Measurements from ENCODE around the gene EDN3. TPM values are rescaled to one million over a fixed set of nuclear protein-coding genes. Genes with fewer than 3 reads are reported as not detected.
"Not testable (repeated sequence)": the region's sequence is repeated elsewhere in the genome, so short reads cannot be mapped to it uniquely, and the experiment has no call there.

The EDN3 gene
- total RNA-seq, 1 donor from 2014 or later: not detected

DNA sequence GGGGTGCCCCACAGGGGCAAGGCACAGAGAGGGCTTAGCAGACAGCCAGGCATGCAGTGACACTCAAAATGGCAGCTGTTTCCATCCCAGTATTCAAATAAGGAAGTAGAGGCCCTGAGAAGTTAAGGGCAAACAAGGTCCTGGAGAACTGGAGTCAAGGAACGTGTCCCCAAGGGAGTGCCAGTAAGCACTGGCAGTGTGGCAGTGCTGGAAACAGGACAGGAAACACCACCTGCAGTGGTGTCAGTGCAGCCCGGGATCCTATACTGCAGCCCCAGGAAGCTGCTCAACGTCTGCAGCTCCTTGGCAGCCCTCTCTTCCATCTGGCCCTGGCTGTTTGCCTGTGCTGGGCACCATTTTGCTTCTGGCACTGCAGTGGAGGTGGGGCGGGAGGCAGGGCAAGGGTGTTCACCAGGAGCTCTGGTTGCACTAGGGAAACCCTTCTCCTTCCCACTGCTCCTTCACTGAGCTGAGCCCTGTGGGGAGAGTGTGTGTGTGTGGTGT is 56.3 kb downstream of the EDN3 start:
- intact Hi-C loops (cut with DNase I): no loop called here
- DNase-seq (ENCODE audit: low spot score): no peak

DNA sequence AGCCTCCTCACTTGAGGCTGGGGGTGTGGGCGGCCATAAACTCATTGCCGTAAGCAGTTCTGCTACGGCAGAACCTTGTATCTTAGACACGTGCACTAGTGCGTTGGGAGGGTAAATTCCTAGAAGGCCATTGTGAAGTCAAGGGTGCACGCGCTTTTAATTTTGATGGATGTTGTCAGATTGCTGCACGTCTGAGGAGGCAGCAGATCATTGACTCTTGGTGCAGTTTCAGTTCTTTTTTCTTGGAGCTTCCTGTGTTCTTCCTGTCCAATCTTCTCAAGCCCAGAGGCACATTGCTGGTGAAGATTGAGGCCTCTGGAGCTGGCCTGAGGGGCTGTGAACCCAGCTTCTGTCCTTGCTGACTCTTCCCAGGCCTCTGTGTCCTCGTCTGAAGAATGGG is 58.4 kb downstream of the EDN3 start:
- DNase-seq (ENCODE audit: low spot score): peak; percentile 12
- intact Hi-C loops (cut with DNase I): not testable (repeated sequence)

DNA sequence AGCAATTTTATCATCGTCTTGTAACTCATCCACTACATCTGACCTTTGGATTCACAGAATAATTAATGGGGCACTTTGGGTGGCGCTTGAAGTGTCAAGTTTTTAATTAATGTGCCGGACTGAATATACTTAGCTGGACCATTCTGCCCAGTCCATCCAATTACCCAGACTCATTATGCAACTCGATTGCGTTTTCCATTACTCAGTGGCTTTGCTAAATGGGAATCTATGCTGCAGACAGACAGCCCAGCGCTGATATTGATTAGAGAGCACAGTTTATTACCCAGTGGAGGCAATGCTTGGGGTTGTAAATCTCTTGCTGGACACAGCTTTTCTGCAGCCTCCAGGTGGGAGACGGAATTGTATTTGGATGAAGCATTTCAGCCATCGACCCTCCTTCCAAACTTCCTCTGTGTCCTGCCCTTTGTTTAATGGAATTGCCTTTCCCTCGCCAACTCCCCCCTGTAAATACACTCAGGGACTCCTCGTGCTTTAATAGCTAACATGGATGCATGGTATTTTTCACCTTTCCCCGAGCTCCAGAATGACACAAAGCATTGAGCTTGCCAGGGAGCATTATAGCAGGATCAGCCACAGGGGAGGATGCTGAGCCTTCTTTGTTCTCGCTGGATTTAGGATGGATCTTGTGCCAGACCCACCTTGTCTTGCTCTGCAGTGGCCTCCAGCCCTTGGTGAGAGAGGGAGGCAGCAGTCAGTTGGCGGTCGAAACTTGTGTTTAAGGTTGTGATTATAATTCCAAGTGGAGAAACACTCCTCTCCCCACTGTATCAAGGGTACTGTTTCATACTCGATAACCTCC is 59.7 kb downstream of the EDN3 start:
- no peak for DNase-seq (ENCODE audit: low spot score)

DNA sequence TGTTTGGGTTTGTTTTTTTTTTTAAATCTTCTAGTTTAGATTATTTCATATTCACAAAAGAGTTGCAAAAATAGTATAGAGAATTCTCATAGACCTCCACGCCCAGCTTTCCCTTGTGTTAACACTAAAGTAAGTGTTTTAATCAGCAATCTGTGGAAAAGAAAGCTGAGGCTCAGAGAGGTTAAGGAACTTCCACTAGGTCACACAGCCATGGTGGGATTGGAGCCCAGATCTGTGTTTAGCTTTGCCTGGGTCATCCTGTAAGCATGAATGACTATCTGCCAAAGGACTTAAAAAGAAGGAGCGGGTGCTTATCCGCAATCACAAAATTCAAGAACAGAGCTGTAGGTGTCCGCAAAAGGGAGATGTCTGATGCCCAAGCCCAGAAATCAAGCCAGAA is 60.5 kb downstream of the EDN3 start:
- DNase-seq (ENCODE audit: low spot score): no peak
- intact Hi-C loops (cut with DNase I): no loop called here

More for the DNA sequence above, 59.7 kb downstream of the EDN3 start:
- intact Hi-C loops (cut with DNase I): no loop called here

DNA sequence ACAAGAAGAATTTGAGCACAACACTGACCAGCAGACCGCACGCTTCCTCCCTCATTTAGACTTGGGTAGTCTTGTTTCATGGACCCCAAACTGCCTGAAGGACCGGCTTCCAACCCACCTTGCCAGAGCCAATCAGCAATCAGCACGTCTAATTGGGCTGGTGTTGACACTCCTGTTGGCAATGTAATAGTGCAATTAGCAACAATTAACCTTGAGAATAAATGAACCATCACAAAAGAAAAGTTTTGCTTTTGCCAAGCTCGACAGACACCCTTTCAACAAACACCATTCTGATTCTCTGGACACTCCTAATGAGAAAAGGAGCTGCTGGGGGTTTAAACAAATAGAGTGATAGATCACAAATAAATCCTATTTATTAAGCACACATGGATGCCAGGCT is 61.0 kb downstream of the EDN3 start:
- DNase-seq (ENCODE audit: low spot score): no peak
- intact Hi-C loops (cut with DNase I): no loop called here

DNA sequence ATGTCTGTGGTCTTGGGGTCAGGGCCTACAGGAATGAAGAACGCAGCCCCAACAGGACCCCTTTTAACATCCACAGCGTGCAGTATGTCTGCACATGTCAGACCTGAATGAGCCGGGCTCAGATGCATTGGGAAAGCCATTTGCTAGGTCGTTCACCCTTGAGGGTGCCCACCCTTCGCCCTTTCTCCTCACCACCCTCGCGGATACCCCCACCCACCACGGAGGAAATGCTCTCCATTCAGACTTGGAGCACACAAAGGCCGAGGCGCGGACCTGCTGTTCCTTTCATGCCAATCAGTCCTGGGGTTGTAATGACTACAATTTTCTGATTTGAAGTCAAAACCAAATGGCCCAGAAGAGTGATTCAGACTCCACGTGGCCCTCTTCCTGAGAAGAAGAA is 62.7 kb downstream of the EDN3 start:
- intact Hi-C loops (cut with DNase I): no loop called here
- no peak for DNase-seq (ENCODE audit: low spot score)

DNA sequence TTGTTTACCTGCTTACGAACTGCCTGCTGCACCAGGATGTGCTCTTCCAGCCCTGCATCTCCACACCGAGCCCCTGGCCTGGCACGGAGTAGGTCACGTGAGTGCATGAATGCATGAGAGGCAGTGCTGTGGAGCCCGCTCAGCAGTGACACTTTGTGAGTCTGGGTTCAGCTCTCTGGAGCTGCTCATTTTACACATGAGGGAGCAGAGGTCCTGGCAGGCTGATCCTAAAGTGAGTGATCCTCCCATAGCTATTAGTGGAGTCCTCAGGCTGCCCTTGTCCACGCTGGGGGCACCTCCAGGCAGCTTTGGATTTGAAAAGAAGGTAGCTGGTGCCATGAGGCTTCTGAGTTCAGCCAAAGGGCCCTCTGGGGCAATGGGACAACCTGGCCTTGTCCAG is 64.2 kb downstream of the EDN3 start:
- DNase-seq (ENCODE audit: low spot score): no peak
- intact Hi-C loops (cut with DNase I): no loop called here

DNA sequence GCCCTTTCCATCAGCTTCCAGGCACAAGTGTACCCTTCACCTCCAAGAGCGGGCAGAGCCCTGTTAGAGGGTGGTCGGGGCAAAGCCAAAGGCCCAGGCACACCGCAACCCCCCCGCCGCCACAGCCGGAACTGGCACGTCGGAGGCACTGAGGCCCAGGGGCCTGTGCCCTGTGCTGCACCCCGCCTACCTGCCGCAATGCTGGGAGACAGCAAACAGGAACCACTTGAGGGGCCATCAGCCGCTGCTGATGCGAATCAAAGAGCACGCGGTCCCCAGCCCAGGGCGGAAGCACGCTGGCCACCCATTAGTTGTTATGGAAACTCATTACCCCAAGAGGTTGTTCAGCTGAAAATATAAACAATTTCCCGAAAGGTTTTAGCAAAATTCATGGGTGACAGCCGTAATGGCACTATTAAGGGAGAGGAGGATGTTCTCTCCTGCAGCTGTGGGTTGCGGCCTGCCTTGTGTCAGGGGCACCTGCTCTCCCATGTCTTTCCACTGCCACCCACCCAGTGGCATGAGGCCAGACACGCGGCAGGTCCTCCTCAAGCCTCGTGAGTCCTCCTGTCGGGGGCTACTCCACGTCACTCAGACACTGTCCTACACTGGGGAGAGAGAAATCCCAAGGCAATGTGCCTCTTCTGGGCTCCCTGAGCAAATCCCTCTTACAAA is 65.3 kb downstream of the EDN3 start:
- intact Hi-C loops (cut with DNase I): no loop called here
- DNase-seq (ENCODE audit: low spot score): no peak

DNA sequence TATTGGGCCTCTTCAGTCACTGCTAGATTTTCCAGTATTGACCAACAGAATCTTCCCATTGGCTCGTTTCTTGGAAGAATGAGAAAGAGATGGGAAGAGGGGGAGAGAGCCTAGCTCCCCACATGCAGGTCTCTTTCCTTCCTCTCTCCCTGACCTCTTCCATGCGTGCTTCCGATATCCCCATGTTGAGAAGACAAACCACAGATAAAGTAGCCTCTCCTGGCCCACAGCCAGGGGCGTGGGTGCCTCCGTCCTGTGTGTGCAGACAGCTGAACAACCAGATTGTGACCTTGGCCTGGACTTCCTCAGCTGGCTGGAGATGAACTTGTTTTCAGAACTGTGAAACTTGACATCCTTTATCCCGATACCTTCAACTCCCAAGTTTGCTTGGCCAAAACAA is 71.0 kb downstream of the EDN3 start:
- intact Hi-C loops (cut with DNase I): no loop called here
- peak; percentile 65 for DNase-seq (ENCODE audit: low spot score)

DNA sequence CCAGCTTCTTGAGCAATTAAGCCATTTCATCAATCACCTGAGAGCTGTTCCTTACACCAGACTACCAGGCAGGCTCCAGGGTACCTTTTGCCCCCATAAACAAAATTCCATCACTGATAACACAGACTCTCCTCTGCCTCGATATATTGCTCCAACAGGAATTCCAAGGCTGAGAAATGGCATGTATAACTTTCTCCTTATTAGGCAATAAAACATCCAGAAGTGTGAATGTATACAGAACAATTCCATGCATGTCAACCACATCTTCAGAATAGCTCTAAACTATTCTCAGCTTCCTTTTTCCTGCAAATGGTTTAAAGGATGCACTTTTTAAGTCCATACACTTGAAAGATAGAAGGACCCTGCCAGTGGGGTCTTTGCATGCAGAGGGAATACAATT is 73.8 kb downstream of the EDN3 start:
- intact Hi-C loops (cut with DNase I): no loop called here
- DNase-seq (ENCODE audit: low spot score): no peak

DNA sequence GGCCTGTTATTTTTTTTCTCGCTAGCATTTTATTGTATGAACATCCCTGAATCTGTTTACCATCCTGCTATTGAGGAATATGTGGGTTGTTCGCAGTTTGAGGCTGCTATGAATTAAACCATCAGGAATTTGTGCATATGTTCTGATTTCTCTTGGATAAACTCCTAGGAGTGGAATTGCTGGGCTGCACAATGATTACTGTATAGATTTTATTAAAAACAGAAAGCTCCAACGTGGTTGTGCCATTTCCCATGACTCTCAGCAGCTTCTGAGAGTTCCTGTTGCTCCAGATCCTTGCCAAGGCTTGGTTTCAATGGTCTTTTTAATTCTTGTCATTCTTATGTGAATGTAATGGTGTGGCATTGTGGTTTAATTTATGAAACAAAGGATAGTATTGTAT is 75.1 kb downstream of the EDN3 start:
- intact Hi-C loops (cut with DNase I): no loop called here

More for the DNA sequence above, 75.1 kb downstream of the EDN3 start:
- DNase-seq (ENCODE audit: low spot score): no peak

Other genes starting within 250 kb of the EDN3 start
- gene ZNF831, start 136.8 kb upstream of the EDN3 start, total RNA-seq: 0.05 TPM